ENCODE results near the gene MTREX.

Gene MTREX

DNA sequence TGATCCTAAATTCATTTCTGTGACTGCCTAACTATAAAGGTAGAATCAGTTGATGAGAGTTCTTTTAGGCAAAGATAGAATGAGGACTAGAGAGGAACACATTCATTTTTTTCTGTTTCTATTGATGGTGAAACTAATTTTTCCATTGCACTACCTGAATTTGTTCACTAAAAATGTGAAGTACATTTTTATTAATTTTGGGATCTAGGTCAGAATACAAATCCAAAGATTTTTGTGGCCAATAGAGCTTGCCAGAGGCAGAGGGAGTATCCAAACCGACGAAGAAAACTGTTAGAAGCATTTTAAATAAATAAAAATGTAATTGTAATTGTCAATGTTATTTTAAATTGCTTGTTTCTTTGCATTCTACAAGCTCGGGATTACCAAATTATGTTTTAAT lies 78.1 kb downstream of the MTREX start:
- no peak for DNase-seq

- no peak for DNase-seq
These were observed 78.6 kb downstream of the MTREX start for GRCh38 chr5:55386356-55386755.

DNA sequence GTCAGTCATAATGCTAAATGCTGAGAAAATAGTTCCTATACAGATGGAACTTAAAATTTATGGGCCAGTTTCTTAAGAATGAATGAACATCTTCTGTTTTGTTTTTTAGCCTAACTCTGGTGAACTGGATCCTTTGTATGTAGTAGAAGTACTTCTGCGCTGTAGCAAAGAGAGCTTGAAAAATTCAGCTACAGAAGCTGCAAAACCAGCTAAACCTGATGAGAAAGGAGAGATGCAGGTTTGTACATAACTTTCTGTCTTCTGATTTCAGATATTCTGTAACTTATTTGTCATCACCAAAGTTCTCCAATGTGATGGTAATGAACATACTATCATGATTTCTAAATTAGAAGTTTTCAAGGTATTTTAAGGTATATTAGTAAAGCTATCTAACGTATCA lies 80.1 kb downstream of the MTREX start:
- DNase-seq = no peak

DNA sequence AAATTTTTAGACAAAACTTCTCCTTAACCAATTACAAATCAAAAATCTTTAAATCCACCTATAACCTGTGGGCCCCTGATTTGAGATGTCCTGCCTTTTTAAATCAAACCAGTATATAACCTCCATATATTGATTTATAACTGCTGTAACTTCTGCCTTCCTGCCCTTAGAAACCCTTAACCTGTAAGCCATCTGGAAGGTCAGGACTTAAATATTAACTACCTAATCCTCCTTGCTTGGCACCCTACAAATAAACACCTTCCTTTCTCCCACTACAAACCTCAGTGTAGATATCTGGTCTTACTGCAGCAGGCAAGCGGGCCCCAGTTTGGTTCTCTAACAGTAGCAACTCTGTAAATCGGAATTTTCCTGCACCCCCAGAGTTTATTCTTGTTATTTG lies 83.9 kb downstream of the MTREX start:
- no peak for DNase-seq

- no peak for DNase-seq
These were observed 84.9 kb downstream of the MTREX start for GRCh38 chr5:55392669-55393068.

DNA sequence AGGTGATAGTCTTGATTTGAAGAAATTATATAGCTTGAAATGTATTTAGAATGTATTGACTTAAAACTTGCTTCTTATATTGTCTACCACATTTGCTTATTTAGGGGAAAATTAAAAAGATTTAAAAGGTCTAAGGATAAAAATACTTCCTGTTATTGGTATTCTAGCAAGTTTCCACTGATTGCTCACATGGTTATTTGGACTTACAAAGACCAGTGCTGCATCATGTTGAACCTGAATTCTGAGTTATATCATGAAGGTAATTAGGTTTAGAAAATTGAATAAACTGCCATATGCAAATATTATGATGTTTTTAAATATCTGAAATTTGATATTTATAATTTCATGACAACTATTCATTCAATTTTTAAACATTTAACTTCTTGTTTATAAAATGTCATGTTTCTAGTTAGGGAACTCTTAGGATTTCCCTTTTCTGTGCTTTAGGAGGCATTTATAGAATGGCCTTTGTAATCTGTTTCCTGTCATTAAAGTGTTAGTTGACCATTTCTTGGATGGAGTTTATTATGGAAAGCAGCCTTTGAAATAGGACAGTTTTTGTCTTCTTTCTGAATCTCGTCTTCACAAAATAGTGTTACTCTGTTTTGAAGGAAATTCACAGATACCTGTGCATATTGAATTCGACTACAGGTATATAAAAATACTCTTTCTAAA lies 85.8 kb downstream of the MTREX start:
- DNase-seq = no peak

DNA sequence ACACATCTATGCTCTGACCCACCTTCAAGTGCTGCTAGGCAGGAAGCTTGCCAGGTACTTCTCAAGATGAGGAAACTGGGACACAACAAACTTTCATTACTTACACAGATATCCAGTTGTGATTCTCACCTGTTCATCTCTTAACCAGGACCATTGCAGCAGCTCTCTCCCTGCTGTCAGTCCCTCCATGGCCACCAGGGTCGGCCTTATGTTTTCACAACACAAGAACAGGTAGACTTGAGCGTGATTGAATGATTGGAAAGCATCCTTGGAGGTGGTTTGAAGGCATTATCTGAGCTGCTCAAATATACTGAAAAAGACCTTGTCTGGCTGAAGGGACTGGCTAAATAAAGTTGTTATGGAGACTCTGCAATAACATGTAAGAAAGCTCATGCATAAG lies 94.4 kb downstream of the MTREX start:
- no peak for DNase-seq

DNA sequence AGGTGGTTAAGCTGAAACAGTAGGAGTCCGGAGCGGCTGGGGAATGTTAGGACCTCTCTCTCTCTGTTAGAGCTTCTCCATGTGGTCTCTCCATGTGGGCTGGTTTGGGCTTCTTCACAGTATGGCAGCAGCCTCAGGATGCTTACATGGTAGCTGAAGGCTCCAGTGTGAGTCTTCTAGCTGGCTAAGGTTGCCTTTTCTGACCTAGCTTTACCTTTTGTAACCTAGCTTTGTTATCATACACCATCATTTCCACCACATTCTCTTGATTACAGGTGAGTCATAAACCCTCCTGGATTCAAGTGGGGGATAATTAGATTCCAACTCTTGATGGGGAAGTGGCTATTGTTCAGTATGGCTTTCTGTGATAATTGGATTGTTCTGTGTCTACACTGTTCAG lies 98.5 kb downstream of the MTREX start:
- DNase-seq = no peak

DNA sequence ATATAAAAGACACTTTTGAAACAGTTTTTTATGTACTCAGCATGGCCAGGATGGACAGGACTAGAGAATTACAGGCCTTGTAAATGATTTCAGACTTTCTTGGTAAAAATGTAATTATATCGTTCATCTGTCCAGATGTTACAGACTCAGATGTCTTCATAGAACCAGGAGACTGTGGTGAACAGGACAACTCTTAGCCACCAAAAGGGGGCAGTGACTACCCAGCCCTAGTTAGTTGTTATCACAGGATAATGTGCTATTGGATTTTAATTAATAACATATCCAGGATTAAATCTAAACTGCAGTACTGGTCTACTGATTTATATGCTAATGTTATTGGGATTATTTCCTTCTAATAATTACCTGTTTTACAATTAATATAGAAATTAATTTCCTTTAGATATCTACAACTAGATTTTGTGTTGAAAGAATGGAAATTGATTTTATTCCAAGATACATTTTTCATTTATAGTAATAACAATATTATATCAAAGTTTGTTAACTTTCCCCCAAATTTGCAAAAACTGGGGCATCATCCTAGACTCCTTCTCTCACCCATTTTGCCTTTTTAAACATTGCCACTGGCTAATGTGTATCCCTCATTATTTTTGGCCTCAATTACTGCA lies 99.4 kb downstream of the MTREX start:
- DNase-seq = no peak

GRCh38 chr5:55407984-55408383 lies 100.2 kb downstream of the MTREX start:
- DNase-seq = no peak

DNA sequence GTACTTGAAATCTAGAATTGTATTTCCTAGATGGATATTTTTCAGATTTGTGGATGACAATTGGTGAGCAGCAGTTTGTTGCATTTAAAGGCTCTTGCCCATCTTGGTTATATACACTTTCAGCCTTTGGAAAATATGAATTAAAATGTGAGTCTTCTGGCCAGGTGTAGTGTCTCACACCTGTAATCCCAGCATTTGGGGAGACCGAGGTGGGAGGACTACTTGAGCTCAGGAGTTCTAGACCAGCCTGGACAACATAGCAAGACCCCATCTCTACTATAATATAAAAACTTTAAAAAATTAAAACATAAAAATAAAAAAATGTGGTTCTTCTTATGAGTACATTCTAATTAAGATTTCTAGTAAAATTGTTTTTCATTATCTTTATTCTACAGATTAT lies 102.0 kb downstream of the MTREX start:
- no peak for DNase-seq

GRCh38 chr5:55410845-55411244 lies 103.1 kb downstream of the MTREX start:
- DNase-seq = no peak

DNA sequence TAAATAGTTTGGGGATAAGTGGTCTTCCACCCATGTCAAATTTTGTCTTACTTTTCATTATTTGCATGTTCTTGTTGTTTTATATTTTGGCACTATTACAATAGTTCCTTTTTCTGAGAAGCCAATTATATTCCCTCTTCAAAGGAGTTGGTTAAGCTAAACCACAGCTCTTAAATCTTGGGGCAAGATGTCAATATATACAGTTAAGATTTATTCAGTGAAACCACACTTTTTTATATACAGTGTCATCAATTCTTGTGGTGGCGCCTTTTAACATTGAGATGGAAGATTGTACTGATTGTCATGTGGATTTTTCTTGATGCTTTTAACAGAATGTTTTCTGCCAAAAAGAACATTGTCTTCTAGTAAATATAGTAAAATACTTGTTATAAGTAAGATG lies 104.1 kb downstream of the MTREX start:
- no peak for DNase-seq

- no peak for DNase-seq
These were observed 105.9 kb downstream of the MTREX start for GRCh38 chr5:55413644-55414043.

DNA sequence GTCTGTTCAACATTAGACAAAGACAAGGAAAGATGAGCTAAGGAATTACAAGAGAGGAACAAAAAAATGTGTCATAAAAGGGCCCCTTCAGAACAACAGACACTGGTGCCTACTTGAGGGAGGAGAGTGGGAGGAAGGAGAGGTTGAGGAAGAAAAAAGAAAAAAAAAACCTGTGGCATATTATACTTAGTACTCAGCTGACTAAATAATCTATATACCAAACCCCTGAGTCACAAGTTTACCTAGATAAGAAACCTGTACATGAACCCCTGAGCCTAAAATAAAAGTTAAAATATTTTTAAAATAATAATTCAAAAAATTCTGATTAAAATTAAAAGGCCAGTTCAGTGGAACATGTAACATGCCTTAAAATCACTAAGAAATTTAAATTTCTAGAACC lies 107.3 kb downstream of the MTREX start:
- no peak for DNase-seq

DNA sequence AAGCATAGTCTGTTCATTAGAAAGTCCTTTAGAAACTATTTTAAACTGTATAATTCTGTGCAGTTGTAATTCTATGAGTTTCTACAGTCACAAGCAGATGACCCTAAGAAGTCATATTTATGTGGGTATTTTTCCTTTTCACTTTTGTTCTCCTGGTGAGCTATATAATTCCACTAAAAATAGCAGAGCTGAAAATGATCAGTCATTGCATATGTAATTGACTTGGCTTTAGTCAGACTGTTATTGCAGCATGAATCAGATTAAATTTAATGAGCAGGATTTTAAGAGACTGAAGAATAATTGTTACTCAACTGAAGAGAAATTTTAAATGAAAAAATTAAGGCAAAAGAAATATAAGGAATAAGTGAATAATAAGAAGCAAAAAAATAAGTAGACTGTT lies 108.5 kb downstream of the MTREX start:
- no peak for DNase-seq

DNA sequence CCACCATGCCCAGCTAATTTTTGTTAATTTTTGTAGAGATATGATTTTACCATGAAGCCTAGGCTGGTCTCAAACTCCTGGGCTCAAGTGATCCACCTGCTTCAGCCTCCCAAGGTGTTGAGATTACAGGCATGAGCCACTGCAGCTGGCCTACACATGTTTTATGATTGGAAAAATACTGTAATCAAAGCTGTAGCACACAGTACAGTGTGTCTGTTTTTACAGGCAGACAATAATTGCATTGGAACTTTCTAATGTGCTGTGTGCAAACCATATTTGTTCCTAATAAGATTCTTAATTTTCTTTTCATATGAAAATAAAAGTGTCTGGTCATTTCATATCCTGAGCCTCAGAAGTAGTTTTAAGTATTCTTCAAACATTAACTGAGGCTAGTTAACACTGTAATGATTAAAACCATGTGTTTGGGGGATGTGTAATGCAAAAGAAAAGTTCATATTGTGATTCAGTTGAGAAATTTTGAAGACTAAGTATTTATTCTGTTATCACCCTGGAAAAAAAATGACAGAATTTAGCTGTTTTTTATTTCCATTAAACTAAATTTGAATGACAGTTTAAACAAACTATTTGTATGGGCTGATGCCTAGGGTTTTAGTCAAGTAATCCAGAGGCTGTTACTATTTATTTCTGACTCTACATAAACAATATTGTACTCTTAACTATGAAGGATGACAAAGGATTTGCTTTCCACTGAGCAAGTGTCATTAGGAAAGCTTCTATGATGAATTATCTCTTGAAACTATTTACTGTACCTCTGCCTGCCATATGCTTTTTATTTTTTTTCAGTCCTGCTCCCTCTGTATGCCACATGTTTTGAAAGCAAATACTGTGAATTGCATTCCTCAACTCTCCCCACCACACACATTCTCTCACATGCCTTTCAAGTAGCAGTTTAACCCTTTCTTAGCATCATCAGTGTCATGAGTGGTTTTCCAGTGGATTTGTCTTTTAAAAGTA lies 111.5 kb downstream of the MTREX start:
- peak; percentile 35 for DNase-seq

GRCh38 chr5:55421074-55421529 lies 113.3 kb downstream of the MTREX start:
- DNase-seq = no peak

DNA sequence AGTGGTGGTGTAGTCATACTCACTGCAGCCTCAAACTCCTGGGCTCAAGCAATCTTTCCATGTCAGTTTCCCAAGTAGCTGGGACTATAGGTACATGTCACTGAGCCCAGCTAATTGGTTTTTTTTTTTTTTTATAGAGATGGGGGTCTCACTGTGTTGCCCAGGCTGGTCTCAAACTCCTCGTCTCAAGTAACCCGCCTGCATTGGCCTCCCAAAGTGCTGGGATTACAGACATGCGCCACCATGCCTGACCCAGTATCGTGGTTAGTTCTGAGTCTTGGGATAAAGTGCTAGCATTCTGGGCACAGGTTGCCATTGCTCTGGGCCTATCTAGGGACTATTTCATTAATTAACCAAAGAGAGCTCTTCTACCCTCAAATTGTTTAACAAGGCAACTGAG lies 118.7 kb downstream of the MTREX start:
- no peak for DNase-seq

GRCh38 chr5:55427157-55427556 lies 119.4 kb downstream of the MTREX start:
- no peak for DNase-seq

DNA sequence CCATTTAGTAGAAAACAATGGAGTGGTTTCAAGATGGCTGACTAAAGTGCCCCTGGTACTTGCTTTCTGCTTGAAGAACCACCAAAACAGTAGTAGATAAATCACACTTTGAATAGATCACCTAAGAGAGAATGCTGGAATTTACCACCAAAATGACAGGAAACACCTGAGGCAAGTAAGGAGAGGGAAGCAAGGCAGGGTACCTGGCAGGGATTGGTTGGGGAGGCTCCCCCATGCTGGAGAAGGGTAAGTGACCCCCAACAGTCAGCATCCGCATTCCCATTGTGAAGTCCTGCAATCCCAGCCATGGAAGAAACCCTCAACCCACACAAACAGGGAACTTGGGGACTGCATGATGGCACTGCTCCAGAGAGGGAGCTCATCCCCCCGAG lies 121.4 kb downstream of the MTREX start:
- no peak for DNase-seq

- DNase-seq = no peak
These were observed 121.9 kb downstream of the MTREX start for GRCh38 chr5:55429613-55430253.

GRCh38 chr5:55432549-55432948 lies 124.8 kb downstream of the MTREX start:
- no peak for DNase-seq
